GM10266 (cell line): Measurements from ENCODE around the gene XRCC3.
"Not testable (repeated sequence)": the region's sequence is repeated elsewhere in the genome, so short reads cannot be mapped to it uniquely, and the experiment has no call there.

Experiments used
- DNase-seq: peaks from one replicate; pipeline ENCODE4 v3.0.0; 2012; ENCODE audit errors: extremely low spot score
- CTCF ChIP-seq: IDR thresholded peaks from 2 replicates; pipeline ENCODE4 v1.5.1; 2012; ENCODE audit warnings: mild to moderate bottlenecking, low read depth; ENCODE audit not compliant: control insufficient read depth, insufficient read depth; ENCODE audit errors: missing control alignments

Gene XRCC3

GRCh38 chr14:103696466-103697071 is 18.7 kb downstream of the XRCC3 start:
- no peak for DNase-seq
- no peak for TF ChIP-seq CTCF

- no peak for DNase-seq
- TF ChIP-seq CTCF: no peak
These were observed 19.2 kb downstream of the XRCC3 start for GRCh38 chr14:103696070-103696402.

- TF ChIP-seq CTCF: no peak
- no peak for DNase-seq
These were observed 19.8 kb downstream of the XRCC3 start for GRCh38 chr14:103695296-103696069.

- TF ChIP-seq CTCF: no peak
- no peak for DNase-seq
These were observed 20.7 kb downstream of the XRCC3 start for GRCh38 chr14:103694572-103695026.

GRCh38 chr14:103693515-103693914 is 21.7 kb downstream of the XRCC3 start:
- TF ChIP-seq CTCF: no peak
- no peak for DNase-seq

- no peak for DNase-seq
- no peak for TF ChIP-seq CTCF
These were observed 22.4 kb downstream of the XRCC3 start for GRCh38 chr14:103692871-103693270.

GRCh38 chr14:103692159-103692558 is 23.1 kb downstream of the XRCC3 start:
- no peak for DNase-seq
- TF ChIP-seq CTCF: no peak

- not testable (repeated sequence) for DNase-seq
These were observed 23.6 kb downstream of the XRCC3 start for GRCh38 chr14:103691655-103692054.
